Measurements from ENCODE around the gene PIP4K2B.

PIP4K2B gene

DNA sequence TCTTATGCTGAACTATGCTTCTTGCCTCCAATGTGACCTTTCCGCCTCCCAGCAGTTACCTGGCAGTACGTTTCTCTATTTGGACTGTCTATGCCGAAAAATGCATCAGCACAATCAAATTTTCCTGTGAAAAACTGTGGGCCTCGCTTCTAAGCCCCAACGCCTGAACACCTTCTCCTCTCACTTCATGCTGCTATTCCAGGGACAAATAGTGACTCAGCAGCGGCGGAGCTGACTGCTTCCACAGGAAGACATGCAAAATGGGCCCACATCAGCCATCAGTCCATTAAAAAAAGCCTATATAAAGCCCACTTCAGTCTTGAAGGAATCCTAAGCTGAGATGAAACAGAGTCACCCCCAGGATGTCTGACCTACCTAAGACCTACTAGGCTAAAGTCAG lies 10.5 kb upstream of the PIP4K2B start:
- TF ChIP-seq, protein P1, sequence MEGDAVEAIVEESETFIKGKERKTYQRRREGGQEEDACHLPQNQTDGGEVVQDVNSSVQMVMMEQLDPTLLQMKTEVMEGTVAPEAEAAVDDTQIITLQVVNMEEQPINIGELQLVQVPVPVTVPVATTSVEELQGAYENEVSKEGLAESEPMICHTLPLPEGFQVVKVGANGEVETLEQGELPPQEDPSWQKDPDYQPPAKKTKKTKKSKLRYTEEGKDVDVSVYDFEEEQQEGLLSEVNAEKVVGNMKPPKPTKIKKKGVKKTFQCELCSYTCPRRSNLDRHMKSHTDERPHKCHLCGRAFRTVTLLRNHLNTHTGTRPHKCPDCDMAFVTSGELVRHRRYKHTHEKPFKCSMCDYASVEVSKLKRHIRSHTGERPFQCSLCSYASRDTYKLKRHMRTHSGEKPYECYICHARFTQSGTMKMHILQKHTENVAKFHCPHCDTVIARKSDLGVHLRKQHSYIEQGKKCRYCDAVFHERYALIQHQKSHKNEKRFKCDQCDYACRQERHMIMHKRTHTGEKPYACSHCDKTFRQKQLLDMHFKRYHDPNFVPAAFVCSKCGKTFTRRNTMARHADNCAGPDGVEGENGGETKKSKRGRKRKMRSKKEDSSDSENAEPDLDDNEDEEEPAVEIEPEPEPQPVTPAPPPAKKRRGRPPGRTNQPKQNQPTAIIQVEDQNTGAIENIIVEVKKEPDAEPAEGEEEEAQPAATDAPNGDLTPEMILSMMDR (IDR thresholded peaks at IDR 0.05; ENCODE audit: low read length, missing control alignments) = no peak
- no peak for DNase-seq (ENCODE audit: low read depth)

DNA sequence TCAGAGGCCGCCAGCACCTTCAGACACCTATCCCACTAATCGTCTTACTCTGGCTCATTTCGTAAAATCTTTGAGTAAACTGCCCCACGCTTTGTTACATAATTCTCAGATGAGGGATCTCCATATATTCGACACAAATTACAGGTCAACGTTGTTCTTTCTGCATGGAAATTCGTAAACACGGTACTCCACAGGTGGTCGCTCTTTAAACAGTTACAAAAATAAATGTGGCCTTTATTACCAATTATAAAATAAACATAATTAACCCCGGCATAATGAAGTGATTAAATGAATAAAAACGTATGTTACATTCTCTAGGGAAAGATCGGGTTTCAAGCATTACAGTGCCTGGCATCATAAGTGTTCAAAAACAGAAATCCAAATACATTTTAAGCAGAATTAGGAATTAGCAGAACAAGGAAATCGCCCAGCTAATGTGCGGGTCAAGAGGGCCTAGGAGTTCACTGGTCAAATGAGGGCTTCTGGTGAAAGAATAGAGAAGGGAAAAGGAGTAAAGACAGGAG lies 943 bp upstream of the PIP4K2B start:
- peak overlapping the region; percentile 80 for H3K4me3 ChIP-seq (replicated peaks; ENCODE audit: low read depth, low read length)
- TF ChIP-seq, protein P1 (IDR thresholded peaks at IDR 0.05; ENCODE audit: low read length, missing control alignments) = no peak
- DNase-seq (ENCODE audit: low read depth) = no peak

More for the DNA sequence above, 10.5 kb upstream of the PIP4K2B start:
- no peak overlapping the region for H3K4me3 ChIP-seq (replicated peaks; ENCODE audit: low read depth, low read length)

DNA sequence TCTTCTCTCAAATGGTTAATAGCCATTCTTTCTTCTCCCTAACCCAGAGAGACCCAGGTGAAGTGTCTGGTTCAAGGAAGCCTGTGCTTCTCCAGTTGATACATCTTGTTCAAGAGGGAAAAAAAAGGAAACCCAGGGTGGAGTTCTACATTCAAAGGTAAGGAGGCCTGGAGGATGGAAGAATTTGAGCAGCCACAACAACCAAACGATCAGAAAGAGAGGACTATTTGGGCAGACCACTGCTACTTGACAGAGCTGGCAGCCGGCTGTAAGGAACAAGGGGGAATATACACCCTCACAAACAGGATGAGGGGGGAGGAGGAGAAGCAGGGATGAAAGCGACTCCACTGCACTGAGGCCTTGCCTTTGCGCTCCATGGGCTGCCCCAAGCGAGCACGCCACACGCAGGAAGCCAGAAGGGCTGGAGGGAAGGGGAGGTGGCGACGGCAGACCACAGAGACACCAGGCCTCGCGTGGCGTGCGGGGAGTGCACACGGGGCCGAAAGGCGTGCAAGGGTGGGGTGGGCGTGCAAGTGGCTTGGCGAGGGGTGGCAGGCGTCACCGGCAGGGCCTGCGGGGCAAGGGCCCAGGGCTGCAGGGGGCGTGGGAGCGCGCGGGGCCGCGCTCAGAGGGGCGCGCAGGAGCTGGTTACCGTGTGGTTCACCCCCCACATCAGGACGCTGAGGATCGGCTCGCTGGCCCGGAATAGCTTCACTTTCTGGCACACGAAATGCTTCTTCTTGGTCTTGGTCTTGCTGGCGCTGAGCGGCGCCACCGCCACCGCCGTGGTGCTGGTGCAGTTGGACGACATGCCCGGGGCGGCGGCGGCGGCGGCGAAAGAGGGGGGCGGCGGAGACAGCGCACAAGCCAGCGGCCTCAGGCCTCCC lies 499 bp downstream of the PIP4K2B start:
- peak overlapping the region; percentile 80 for H3K4me3 ChIP-seq (replicated peaks; ENCODE audit: low read depth, low read length)
- TF ChIP-seq, protein P1 (IDR thresholded peaks at IDR 0.05; ENCODE audit: low read length, missing control alignments) = no peak
- DNase-seq (ENCODE audit: low read depth) = peak; percentile 47

DNA sequence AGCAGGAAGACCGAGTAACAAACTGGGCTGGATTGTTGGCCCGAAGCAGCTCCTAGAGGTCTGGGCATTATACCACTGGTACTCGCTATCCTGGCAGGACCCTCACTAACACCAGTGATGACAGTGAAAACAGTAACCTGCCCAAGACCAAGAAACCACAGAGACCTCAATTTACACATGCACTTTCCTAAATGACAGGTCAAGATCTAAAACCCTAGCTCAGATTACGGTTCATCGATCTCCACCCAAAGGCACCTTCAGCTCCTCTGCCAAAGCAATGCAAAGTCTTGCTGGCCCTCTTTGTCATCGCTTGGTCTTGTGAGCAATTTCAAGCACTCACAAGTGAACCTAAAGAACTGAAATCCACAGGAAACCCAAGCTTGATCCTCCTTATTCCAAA lies 1.5 kb downstream of the PIP4K2B start:
- no peak for DNase-seq (ENCODE audit: low read depth)
- peak overlapping the region; percentile 80 for H3K4me3 ChIP-seq (replicated peaks; ENCODE audit: low read depth, low read length)

DNA sequence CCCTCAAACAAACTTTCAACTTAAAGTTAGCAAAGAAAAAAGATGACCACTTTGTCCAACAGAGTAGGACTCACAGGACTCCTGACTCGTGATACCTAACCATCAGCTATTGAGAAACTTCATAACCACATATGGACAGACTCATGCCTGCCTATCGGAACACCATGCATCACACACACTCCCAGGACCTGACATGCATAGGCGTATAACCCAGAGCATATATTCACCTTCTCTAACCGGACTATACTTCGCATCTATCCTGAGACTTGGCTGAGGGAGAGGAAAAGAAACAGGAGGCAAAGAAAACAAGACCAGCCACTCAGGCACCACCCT lies 2.2 kb downstream of the PIP4K2B start:
- peak; percentile 17 for DNase-seq (ENCODE audit: low read depth)
- peak overlapping the region; percentile 6 for H3K4me3 ChIP-seq (replicated peaks; ENCODE audit: low read depth, low read length)
- TF ChIP-seq, protein P1 (IDR thresholded peaks at IDR 0.05; ENCODE audit: low read length, missing control alignments) = no peak

More for the DNA sequence above, 1.5 kb downstream of the PIP4K2B start:
- TF ChIP-seq, protein P1 (IDR thresholded peaks at IDR 0.05; ENCODE audit: low read length, missing control alignments) = no peak

DNA sequence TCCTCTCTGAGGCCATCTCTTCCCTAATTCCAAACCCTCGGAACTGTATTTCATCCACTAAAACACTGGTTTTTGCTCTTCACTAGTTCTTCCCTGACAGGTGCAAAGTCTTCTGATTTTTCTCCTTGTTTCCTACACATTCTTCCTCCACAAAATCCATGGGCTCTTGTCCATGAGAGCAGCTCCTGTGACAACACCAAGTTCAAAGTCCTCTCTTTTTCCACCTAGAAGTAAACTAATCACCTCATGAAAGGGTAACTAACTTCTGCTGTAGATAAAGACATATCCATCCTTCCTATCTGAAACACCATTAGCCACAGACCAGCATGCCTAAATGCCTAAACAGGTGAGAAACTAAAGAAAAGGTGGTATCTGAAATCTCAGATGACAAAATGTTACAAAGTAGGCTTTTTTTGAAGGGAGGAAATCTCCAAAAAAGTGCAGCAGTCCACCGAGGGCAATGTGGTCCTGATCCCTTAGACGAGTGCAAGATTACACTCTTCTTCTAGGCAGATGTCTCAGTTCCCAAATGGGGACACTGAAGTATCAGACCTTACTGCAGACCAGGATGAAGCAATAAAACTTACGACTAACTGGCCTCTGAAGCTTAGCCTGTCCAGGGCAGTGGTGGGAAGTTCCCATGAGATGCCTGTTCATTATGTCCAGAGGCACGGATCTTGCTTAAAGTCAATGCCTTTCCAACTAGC lies 2.8 kb downstream of the PIP4K2B start:
- no peak overlapping the region for H3K4me3 ChIP-seq (replicated peaks; ENCODE audit: low read depth, low read length)
- TF ChIP-seq, protein P1 (IDR thresholded peaks at IDR 0.05; ENCODE audit: low read length, missing control alignments) = no peak
- no peak for DNase-seq (ENCODE audit: low read depth)

Measured in fibroblast of pulmonary artery (primary cell).